LNCAP (cell line): ENCODE data around the gene RASGRP2.

Experiments
- TF ChIP-seq, protein P1 (sequence below): fragments of 450-650 bp; IDR thresholded peaks from 2 replicates; pipeline ENCODE4 v1.5.1; 2017; ENCODE audit warnings: mild to moderate bottlenecking

Gene RASGRP2

GRCh38 chr11:64715110-64715509, 28.8 kb downstream of the RASGRP2 start:
- TF ChIP-seq, protein P1, sequence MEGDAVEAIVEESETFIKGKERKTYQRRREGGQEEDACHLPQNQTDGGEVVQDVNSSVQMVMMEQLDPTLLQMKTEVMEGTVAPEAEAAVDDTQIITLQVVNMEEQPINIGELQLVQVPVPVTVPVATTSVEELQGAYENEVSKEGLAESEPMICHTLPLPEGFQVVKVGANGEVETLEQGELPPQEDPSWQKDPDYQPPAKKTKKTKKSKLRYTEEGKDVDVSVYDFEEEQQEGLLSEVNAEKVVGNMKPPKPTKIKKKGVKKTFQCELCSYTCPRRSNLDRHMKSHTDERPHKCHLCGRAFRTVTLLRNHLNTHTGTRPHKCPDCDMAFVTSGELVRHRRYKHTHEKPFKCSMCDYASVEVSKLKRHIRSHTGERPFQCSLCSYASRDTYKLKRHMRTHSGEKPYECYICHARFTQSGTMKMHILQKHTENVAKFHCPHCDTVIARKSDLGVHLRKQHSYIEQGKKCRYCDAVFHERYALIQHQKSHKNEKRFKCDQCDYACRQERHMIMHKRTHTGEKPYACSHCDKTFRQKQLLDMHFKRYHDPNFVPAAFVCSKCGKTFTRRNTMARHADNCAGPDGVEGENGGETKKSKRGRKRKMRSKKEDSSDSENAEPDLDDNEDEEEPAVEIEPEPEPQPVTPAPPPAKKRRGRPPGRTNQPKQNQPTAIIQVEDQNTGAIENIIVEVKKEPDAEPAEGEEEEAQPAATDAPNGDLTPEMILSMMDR = no peak

GRCh38 chr11:64714666-64715065, 29.3 kb downstream of the RASGRP2 start:
- TF ChIP-seq, protein P1 = no peak

DNA sequence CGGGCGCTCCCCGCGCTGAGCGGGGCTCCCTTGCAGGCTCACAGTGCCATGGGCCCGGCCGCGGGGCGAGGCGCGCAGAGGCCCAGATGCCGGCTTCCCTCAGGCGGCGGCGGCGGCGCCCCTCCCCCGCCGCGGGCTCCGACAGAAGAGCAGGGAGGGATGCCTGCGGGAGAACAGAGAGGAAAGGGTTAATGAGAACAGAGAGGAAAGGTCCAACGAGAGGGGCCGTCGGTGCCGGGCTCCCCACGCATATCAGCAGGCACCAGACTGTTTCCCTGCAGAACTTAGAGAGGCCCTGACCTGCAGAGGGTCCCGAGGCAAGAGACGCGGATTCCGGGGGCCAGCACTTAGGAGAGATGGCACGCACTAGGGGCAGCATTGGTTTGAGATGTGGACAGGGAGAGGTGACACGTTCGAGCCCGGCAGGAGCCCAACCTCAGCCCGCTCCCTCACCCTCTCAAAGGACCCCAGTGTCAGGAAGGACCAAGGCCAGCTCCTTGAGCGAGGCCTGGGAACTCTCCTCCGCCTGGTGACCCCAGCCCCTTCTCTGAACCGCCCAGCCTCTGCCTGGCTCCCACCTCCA, 30.1 kb downstream of the RASGRP2 start:
- TF ChIP-seq, protein P1 = no peak

DNA sequence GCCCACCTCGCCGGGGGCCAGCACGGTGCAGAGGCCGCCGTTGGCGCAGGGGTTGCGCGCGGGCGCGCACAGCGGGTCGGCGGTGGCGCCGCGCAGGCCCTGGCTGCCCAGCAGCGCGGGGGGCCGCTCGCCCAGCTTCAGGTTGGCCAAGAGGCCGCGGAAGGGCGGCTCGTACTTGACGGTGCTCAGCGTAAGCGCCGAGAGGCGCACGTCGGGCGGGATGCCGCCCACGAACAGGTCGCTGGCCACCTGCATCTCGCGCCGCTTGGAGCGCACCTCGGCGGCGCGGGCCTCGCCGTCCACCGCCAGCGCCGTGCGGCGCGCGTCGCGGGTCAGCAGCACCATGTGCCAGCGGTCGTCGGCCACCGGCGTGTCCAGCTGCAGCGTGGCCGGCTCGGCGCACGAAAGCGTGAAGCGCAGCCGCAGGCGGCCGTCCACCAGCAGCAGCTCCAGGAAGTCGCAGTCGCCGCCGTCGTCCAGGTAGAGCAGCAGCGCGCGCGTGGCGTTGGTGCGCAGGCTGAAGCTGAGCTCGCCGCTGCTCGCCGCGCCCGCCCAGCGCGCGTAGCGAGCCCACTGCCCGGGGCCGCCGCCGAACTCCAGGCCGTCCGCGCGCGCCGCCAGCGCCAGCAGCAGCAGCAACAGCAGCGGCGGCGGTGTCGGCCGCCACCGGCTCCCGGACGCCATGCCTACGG, 30.8 kb downstream of the RASGRP2 start:
- TF ChIP-seq, protein P1 = no peak

- TF ChIP-seq, protein P1 = no peak
Observed at GRCh38 chr11:64712430-64713015, 31.4 kb downstream of the RASGRP2 start.

- TF ChIP-seq, protein P1 = no peak
Observed at GRCh38 chr11:64711956-64712362, 32.0 kb downstream of the RASGRP2 start.

DNA sequence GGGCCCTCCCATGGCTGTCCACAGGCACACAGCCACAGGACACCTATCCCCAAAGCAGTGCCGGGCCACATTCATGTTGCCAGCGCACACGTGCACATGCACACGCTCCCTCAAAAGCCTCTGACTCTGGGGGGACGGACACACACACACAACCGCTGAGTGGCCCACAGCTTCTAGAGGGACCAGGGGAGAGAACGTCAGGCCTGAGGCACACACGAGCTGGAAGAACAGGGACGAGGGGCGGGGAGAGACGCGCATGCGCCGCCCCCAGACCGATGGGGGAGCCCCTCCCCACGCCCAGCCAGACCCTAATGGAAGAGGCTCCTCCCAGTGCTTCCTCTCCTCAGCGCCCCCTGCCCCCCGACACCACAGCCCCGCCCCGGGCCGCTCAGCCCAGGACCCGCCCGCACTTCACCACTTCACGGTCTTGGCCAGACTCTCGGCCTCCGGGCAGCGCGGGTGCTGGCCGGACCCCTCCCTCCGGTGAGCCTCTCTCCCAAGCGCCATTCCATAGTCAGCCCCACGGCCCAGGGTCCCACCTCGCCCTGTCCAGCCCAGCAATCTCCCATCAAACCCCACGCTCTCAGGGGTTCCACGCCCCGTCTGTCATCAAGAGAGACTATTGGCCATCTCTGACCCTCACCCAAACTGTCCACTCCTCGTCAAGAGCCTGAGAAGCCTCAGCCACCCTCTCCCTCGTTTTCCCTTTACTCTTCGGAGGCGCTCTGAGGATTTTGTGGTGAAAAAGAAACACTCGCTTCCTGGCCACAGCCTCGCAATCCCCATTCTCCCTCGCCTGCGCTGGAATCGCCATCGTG, 32.6 kb downstream of the RASGRP2 start:
- TF ChIP-seq, protein P1 = no peak
